ENCODE results near the gene MIDN.
A peak's percentile ranks its signal among the peaks of the same experiment; 100 is the strongest.

MIDN gene

DNA sequence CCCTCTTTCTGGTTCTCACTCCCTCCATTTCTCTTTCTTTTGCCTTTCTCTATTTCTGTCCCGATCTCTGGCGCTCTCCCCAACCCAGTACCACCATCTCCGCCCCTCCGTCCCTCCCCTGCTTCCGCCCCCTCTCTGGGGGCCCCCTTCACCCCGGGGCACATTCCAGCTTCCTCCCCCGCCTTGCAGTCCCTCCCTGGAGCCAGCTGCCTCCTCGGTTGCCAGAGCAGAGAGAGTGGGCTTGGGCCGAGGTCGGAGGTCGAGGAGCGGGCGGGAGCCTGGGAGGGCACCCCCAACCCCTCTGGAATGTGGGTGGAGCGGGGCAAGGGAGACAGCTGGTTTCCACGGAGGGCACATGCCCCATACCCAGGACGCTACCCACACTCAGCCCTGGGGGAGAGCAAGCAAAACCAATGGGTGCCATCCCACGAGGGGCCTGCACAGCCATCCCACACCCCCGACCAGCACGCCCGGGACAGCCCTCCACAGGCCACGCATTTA lies 14.3 kb downstream of the MIDN start:
- peaks cover 28% of the 10 kb centered on the region for H3K36me3 ChIP-seq (ENCODE audit: control insufficient read depth, low read length)
- H3K9me2 ChIP-seq (replicated peaks; ENCODE audit: control insufficient read depth, low read length) = no peaks in the 10 kb centered on the region
- H3K9me3 ChIP-seq (ENCODE audit: control insufficient read depth, insufficient read depth, low read length) = no peaks in the 10 kb centered on the region
- H3K4me3 ChIP-seq (ENCODE audit: low read length) = peak overlapping the region; percentile 77
- TF ChIP-seq CTCF (IDR thresholded peaks at IDR 0.05; ENCODE audit: low read depth, low read length, poor library complexity, severe bottlenecking) = no peak
- TF ChIP-seq EZH2phosphoT487 (IDR thresholded peaks at IDR 0.05; ENCODE audit: borderline replicate concordance, low read length) = no peak
- H3F3A ChIP-seq (ENCODE audit: control insufficient read depth, insufficient read depth) = peaks cover 56% of the 10 kb centered on the region
- peaks cover 29% of the 10 kb centered on the region for H3K79me2 ChIP-seq (ENCODE audit: control insufficient read depth, low read length)
- H4K20me1 ChIP-seq (ENCODE audit: control insufficient read depth, insufficient read depth, low read depth, low read length) = no peaks in the 10 kb centered on the region
- peaks cover 86% of the 10 kb centered on the region for H3K4me1 ChIP-seq (ENCODE audit: control insufficient read depth, low read length)
- peak overlapping the region; percentile 95 for H3K27ac ChIP-seq (ENCODE audit: low read depth, low read length)
- H3K4me2 ChIP-seq (ENCODE audit: low read length) = peak overlapping the region; percentile 95
- H3K27me3 ChIP-seq (ENCODE audit: control insufficient read depth, low read length) = no peaks in the 10 kb centered on the region

DNA sequence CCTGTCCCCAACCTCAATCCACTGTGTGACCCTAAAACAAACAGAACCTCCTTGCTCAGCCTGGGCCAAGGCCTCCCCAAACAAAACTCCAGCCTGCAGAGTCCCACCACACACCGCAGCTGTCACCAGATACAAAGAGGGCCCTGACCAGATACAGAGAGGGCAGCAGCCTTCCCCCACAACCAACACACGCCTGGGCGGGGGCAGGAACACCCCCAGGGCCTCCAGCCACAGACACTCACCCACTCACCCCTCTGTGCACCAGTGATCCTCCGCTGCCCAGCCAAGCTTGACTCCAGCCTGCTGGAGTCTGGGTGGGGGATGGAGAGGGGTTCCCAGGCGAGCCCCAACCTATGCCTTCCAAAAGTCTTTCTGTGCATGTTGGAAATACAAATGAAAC lies 14.8 kb downstream of the MIDN start:
- Histone ChIP-seq H3K9me2 (replicated peaks; ENCODE audit: control insufficient read depth, low read length) (no peaks in the 10 kb centered on the region), H4K20me1 (ENCODE audit: control insufficient read depth, insufficient read depth, low read depth, low read length) (no peaks in the 10 kb centered on the region), H3F3A (ENCODE audit: control insufficient read depth, insufficient read depth) (peaks cover 51% of the 10 kb centered on the region), H3K9me3 (ENCODE audit: control insufficient read depth, insufficient read depth, low read length) (no peaks in the 10 kb centered on the region), H3K79me2 (ENCODE audit: control insufficient read depth, low read length) (peaks cover 24% of the 10 kb centered on the region), H3K4me2 (ENCODE audit: low read length) (peak overlapping the region; percentile 95), H3K4me1 (ENCODE audit: control insufficient read depth, low read length) (peaks cover 86% of the 10 kb centered on the region), H3K36me3 (ENCODE audit: control insufficient read depth, low read length) (peaks cover 23% of the 10 kb centered on the region), H3K27me3 (ENCODE audit: control insufficient read depth, low read length) (no peaks in the 10 kb centered on the region), H3K27ac (ENCODE audit: low read depth, low read length) (peak overlapping the region; percentile 95), H3K4me3 (ENCODE audit: low read length) (peak overlapping the region; percentile 77)
- no peak for TF ChIP-seq EZH2phosphoT487 (IDR thresholded peaks at IDR 0.05; ENCODE audit: borderline replicate concordance, low read length)
- TF ChIP-seq CTCF (IDR thresholded peaks at IDR 0.05; ENCODE audit: low read depth, low read length, poor library complexity, severe bottlenecking) = no peak

DNA sequence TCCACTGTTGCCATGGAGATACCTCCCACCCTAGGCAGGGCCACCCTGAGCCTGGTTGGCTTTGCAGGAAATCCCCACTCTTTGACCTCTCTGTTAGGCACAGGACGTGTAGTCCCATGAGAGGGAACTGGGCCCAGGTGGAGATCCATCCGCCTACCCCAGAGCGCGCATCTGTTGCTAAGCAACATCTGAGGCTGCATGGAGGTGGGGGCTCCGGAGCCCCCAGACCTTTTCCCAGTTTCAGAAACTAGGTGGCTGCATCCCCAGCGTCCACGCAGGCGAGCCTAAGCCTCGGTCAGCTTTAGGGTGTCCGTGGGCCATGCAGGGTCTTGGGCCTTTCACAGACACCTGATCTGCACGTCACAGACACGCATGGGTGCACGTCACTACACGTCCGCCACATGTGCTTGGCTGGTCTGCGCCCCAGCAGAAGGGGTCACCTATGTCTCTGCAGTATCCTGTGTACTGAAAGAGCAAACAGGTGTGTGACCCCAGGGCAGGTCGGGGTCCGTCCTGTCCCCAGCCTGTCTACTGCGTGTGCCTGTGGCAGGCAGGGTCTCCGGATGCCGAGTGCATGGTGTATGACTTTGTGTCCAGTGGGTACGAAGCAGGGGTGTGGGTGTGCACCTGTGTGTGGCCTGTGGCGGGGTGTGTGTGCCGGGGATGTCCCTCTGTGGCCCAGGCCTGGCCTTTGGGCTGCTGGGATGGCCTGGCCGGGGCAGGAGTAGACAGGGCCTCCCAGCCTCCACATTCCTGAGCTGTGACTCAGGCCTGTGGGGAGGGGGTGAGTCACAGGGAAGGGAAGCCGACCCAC lies 16.6 kb downstream of the MIDN start:
- H3K4me1 ChIP-seq (ENCODE audit: control insufficient read depth, low read length) = peaks cover 78% of the 10 kb centered on the region
- peaks cover 18% of the 10 kb centered on the region for H3K36me3 ChIP-seq (ENCODE audit: control insufficient read depth, low read length)
- peak overlapping the region; percentile 77 for H3K4me3 ChIP-seq (ENCODE audit: low read length)
- no peaks in the 10 kb centered on the region; the same call in 1 of the 2 replicates for H3K27me3 ChIP-seq (ENCODE audit: control insufficient read depth, low read length)
- TF ChIP-seq EZH2phosphoT487 (IDR thresholded peaks at IDR 0.05; ENCODE audit: borderline replicate concordance, low read length) (no peak), CTCF (IDR thresholded peaks at IDR 0.05; ENCODE audit: low read depth, low read length, poor library complexity, severe bottlenecking) (no peak)
- peak overlapping the region; percentile 95 for H3K4me2 ChIP-seq (ENCODE audit: low read length)
- H3K27ac ChIP-seq (ENCODE audit: low read depth, low read length) = peak overlapping the region; percentile 95
- peaks cover 4% of the 10 kb centered on the region for H4K20me1 ChIP-seq (ENCODE audit: control insufficient read depth, insufficient read depth, low read depth, low read length)
- no peaks in the 10 kb centered on the region for H3K9me2 ChIP-seq (replicated peaks; ENCODE audit: control insufficient read depth, low read length)
- H3K79me2 ChIP-seq (ENCODE audit: control insufficient read depth, low read length) = peaks cover 30% of the 10 kb centered on the region
- peaks cover 42% of the 10 kb centered on the region for H3F3A ChIP-seq (ENCODE audit: control insufficient read depth, insufficient read depth)
- H3K9me3 ChIP-seq (ENCODE audit: control insufficient read depth, insufficient read depth, low read length) = no peaks in the 10 kb centered on the region
